ENCODE measurements around the gene WNK2.

DNA sequence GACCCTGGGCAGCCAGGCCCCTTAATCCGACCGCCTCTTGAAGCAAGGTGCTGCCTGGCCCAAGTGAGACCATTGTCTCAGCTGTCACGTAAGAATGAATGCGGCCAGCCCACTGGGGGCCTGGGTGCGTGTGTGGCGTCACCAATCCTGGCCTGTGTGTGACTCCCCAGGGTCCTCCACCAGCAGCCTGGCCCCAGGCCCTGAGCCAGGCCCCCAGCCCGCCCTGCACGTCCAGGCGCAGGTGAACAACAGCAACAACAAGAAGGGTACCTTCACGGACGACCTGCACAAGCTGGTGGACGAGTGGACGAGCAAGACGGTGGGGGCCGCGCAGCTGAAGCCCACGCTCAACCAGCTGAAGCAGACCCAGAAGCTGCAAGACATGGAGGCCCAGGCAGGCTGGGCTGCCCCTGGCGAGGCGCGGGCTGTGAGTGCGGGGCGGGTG lies 124.2 kb downstream of the WNK2 start:
- TF ChIP-seq CTCF (IDR thresholded peaks at IDR 0.05; ENCODE audit: insufficient read depth, low read length, poor library complexity, severe bottlenecking) (no peak), EZH2phosphoT487 (conservative IDR thresholded peaks at IDR 0.05; ENCODE audit: low read length) (no peak)
